ENCODE results near the gene DLGAP4. TPM values are rescaled to one million over a fixed set of nuclear protein-coding genes. Genes with fewer than 3 reads are reported as not detected.

Gene DLGAP4
- total RNA-seq, 1 experiment from 2014 or later, result 19.2 TPM

DNA sequence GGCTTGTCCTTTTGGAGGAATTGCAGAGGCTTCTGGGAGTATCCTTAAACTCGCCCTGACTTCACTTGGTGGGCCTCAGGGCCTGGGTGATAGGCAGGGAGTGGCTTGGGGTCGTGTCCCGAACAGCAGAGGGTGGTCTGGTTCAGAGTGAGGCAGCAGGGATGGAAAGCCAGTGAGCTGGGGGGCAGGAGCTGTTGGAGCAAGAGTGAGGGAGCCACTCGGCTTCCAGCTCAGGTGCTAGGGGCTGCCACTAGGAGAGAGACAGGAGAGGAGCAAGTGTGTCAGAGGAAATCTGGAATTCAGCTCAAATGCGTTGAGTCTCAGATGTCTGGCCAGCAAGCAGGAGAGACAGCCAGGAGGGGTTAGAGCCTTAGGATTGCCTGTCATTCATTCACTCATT is 85.8 kb downstream of the DLGAP4 start:
- Histone ChIP-seq H3K27me3 (replicated peaks) (peaks cover 30% of the 10 kb centered on the region), H3K4me3 (no peak overlapping the region), H3K27ac (no peak overlapping the region), H3K36me3 (no peaks in the 10 kb centered on the region), H3K9me3 (replicated peaks) (no peaks in the 10 kb centered on the region), H3K4me1 (replicated peaks) (0 out of 2 replicates have a peak, but pooled peaks cover 3% of the 10 kb centered on the region)
- DNase-seq (ENCODE audit: low read depth in 1 of 2, low spot score in 2 of 2), result no peak

DNA sequence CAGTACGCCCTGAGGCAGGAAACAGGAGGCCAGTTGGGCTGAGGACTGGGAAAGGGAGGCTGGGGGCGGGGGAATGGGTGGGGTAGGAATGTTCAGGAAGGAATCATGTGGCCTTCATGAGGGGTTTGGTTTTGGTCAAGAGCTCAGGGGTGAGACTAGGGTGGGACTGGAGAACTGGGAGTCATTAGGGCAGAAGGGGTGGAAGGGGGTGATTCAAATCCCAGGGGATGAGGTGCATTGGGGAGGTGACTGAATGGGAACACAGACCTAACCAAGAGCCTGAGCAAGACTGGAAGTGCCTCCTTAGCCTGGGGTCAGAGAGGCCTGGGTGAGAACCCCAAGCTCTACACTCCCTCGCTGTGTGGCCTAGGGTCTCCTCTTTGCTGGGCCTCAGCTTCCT is 86.8 kb downstream of the DLGAP4 start:
- Histone ChIP-seq H3K4me3 (no peak overlapping the region), H3K27ac (no peak overlapping the region), H3K36me3 (no peaks in the 10 kb centered on the region), H3K27me3 (replicated peaks) (peaks cover 25% of the 10 kb centered on the region), H3K4me1 (replicated peaks) (0 out of 2 replicates have a peak, but pooled peaks cover 3% of the 10 kb centered on the region), H3K9me3 (replicated peaks) (no peaks in the 10 kb centered on the region)
- no peak for DNase-seq (ENCODE audit: low read depth in 1 of 2, low spot score in 2 of 2)

DNA sequence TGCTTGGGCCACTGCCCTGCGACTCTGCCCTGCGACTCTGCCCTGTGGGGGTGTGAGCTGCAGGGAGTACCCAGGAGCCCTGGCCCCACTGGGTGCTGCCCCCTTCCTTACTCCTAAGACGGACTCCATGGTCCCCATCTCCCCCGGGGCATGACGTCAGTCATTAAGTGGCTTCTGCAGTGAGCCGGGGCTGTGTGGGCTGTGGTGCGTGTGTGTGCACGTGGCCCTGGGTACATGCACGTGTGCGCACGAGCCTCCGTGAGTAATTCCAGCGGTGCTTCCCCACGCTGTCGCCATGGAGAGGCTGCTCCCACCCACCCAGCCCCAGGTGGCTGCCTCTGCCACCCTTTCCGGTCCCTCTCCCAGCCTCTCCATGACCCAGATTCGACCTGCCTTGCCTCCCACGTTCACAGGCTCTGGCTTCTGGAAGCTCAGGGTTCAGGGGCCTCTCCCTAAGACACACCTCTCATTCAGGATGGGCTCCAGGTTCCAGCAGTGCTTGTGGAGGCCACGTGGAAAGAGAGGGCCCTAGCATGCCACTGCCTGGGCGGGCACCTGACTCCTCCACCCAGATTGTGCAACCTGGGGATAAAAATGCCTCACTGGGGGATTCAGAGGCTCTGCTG is 88.3 kb downstream of the DLGAP4 start:
- Histone ChIP-seq H3K27ac (no peak overlapping the region), H3K4me3 (no peak overlapping the region), H3K36me3 (no peaks in the 10 kb centered on the region), H3K4me1 (replicated peaks) (0 out of 2 replicates have a peak, but pooled peaks cover 3% of the 10 kb centered on the region), H3K9me3 (replicated peaks) (no peaks in the 10 kb centered on the region), H3K27me3 (replicated peaks) (peaks cover 23% of the 10 kb centered on the region)
- no peak for DNase-seq (ENCODE audit: low read depth in 1 of 2, low spot score in 2 of 2)

DNA sequence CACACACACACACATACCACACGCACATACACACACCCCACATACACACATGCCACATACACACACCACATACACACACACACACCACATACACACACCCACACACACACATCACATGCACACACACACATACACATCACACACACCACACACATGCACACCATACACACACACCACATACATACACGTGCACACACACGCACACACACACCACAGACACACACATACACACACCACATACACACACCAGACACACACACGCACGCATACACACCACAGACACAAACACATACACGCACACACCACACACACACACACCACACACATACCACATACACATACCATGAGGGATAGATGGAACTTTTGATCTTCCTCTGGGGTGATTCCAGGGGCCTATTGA is 90.2 kb downstream of the DLGAP4 start:
- peaks cover 36% of the 10 kb centered on the region for H3K27me3 ChIP-seq (replicated peaks)
- no peaks in the 10 kb centered on the region for H3K36me3 ChIP-seq
- H3K4me1 ChIP-seq (replicated peaks), result no peaks in the 10 kb centered on the region
- H3K9me3 ChIP-seq (replicated peaks), result no peaks in the 10 kb centered on the region
- H3K27ac ChIP-seq, result no peak overlapping the region
- no peak overlapping the region for H3K4me3 ChIP-seq
- DNase-seq (ENCODE audit: low read depth in 1 of 2, low spot score in 2 of 2), result no peak

DNA sequence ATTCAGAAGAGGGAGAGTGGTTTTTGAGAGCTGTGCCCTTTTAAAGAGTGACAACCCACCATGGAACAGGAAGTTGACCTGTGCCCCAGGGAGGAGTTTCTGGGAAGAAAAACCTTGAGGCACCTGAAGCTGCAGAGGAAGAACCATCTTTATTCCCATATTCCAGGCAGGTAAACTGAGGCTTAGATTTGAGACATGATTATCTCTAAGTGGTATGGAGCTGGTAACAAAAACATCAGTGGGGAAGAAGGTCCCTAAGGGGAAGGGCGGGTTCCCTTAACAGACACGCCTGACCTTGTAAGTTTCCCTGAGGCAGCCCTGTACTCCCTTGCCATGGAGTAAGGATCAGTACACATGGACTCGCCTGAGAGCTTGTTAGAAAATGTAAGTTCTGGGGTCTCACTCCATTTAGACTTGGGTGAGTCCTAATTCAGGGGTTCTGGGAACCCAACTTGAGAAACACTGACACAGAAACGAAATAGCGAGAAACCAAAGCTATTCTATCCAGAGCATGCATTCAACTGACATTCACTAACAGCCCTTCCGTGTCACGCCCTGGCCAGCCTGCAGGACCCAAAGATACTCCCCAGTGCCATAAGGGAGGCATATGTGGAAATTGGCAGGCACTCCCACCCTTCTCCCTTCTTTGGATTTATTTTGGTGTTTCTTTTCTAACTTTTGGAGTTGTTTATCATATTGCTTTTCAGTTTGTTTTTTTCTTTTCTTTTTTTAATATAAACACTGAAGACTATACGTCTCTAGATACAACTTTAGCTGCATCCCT is 90.9 kb downstream of the DLGAP4 start:
- DNase-seq (ENCODE audit: low read depth in 1 of 2, low spot score in 2 of 2), result no peak
- no peaks in the 10 kb centered on the region for H3K4me1 ChIP-seq (replicated peaks)
- H3K36me3 ChIP-seq, result no peaks in the 10 kb centered on the region
- H3K27me3 ChIP-seq (replicated peaks), result peaks cover 38% of the 10 kb centered on the region
- H3K4me3 ChIP-seq, result no peak overlapping the region
- H3K27ac ChIP-seq, result no peak overlapping the region
- H3K9me3 ChIP-seq (replicated peaks), result no peaks in the 10 kb centered on the region

DNA sequence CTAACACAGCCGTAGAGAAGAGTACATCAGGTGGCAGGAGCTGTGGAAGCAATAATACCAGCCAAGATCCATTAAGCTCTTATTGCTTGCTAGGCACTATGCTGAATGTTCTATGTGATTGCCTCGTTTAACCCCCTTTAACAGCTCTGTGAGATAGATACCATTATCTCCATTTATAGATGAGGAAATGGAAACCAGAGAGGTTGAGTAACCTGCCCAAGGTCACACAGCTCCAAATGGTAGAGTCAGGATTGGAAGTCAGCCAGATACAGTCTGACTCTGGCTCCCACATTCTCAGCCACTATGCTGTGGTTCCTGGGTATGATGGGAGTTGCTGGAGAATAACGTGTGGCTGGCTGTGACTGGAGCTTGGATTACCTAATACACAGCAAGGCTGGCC is 92.4 kb downstream of the DLGAP4 start:
- Histone ChIP-seq H3K27ac (no peak overlapping the region), H3K27me3 (replicated peaks) (peaks cover 47% of the 10 kb centered on the region)

DNA sequence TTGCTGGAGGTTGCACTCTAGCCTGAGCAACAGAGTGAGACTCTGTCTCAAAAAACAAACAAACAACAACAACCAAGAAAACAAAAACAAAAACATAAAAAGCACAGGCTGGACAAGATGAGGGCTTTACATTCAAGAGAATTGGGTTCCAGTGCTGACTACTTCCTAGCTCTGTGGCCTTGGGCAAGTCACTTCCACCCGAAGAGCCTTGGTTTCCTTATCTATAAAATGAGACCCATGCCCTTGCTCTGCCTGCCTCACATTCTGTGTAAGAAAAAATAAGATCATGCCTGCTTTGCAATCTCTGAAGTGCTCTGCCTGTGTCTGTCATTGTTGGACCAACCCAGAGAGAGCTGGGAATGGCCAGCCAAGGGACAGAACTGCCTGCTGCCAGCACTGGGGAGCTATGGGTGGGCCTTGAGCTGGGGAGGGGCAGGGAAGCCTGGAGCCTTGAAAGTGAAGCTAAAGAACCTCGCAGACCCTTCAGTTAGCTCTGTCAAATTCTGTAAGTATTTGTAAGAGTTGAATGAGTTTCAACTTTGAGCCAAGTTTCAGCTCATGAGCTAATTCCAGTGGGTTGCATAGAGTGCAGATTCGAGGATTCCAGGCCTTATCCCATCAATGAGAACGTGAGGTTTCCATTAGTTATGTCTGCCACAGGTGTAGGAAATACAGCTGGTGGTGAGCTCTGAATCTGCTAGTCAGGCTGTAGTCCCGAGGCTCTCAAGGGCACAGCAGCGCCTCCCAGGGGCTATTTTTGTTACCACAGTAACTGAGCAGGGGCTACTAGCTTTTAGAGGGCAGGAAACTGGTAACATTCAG is 93.2 kb downstream of the DLGAP4 start:
- H3K9me3 ChIP-seq (replicated peaks), result no peaks in the 10 kb centered on the region
- H3K4me3 ChIP-seq, result no peak overlapping the region
- DNase-seq (ENCODE audit: low read depth in 1 of 2, low spot score in 2 of 2), result no peak
- H3K27ac ChIP-seq, result no peak overlapping the region
- H3K27me3 ChIP-seq (replicated peaks), result peaks cover 52% of the 10 kb centered on the region
- H3K36me3 ChIP-seq, result no peaks in the 10 kb centered on the region
- no peaks in the 10 kb centered on the region for H3K4me1 ChIP-seq (replicated peaks)

More for the DNA sequence above, 92.4 kb downstream of the DLGAP4 start:
- Histone ChIP-seq H3K9me3 (replicated peaks) (no peaks in the 10 kb centered on the region), H3K36me3 (no peaks in the 10 kb centered on the region), H3K4me1 (replicated peaks) (no peaks in the 10 kb centered on the region), H3K4me3 (no peak overlapping the region)
- no peak for DNase-seq (ENCODE audit: low read depth in 1 of 2, low spot score in 2 of 2)

DNA sequence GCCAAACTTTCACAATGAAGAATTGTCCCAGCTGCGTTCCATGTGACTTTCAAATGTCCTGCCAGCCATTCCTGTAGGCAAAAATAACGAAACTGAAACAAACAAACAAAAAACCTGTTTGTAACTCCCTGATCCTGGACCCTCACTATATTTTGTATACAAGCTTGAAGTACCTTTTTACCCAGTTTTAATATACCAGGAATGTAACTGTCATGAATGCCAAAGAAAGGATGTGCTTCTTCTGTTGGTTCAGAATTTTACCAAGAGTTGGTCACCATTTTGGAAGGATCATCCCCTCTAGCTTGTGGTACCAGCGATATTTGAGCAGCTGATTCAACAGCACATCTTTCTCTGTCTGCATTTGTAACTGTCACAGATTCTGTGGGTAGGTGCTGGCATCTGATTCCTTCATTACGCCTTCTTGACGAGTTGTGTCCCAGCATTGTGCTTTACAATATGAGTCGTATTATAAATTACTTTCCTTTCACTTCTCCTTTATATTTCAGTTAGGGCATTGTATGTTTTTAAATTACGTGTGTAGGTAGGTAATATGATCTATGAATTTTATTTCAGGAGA is 93.9 kb downstream of the DLGAP4 start:
- H3K27ac ChIP-seq, result no peak overlapping the region
- H3K4me3 ChIP-seq, result no peak overlapping the region
- DNase-seq (ENCODE audit: low read depth in 1 of 2, low spot score in 2 of 2), result no peak
- H3K4me1 ChIP-seq (replicated peaks), result no peaks in the 10 kb centered on the region
- H3K27me3 ChIP-seq (replicated peaks), result peaks cover 52% of the 10 kb centered on the region
- H3K36me3 ChIP-seq, result no peaks in the 10 kb centered on the region
- H3K9me3 ChIP-seq (replicated peaks), result no peaks in the 10 kb centered on the region

DNA sequence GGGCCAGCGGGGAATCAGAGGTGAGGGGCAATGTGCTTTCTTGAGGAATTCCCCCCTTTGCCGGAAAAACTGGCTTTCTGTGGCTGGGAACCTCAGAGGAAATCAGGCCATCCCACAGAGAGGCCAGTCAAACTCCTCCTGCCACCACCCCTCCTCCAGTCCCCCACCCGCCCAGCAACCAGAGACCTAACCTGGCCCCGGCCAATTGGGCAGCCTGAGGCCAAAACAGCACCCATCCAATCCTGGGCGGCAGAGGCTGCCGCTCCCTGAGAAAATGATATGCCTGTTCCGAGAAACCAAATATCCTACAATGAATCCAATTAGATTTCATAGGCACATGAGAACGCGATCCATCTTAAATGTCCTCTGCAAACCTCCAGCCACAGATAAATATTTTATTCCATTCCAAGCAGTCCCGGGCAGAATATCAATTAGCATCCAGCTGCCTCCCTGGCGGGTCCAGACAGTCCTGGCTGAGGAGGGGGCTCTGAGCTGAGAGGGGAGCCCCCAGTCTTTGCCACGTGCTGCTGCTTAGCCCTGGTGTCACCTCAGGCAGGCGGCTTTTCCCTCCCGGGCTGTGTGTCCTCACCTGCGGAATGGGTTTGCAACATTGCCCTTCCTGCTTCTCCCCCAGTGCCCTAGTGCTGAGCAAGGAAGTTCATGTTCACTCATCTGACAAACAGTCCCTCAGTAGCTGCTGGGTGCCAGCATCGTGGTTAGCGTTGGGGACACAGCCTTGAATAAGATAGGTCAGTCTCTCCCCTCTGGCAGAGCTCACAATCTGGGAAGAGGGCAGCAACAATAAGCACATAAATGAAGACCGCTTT is 95.0 kb downstream of the DLGAP4 start:
- Histone ChIP-seq H3K4me3 (no peak overlapping the region), H3K36me3 (no peaks in the 10 kb centered on the region), H3K27me3 (replicated peaks) (peaks cover 52% of the 10 kb centered on the region), H3K9me3 (replicated peaks) (no peaks in the 10 kb centered on the region), H3K4me1 (replicated peaks) (no peaks in the 10 kb centered on the region), H3K27ac (no peak overlapping the region)
- no peak for DNase-seq (ENCODE audit: low read depth in 1 of 2, low spot score in 2 of 2)

DNA sequence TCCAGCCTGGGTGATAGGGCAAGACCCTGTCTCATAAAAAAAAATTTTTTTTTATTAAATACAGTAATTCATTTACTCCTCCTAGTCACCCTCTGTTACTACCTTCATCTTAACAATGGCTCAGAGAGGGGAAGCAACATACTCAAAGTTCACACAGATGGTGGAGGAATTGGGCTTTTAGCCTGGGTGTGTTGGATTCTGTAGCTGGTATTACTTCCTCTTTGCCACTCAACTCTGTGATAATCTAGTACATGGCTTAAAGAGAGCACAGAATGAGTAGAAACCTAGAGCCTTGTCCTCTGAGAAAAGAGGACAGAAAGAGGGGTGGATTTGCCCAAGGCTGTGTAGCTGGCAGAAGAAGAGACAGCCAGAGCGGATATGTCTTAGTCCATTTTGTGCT is 96.6 kb downstream of the DLGAP4 start:
- Histone ChIP-seq H3K27ac (no peak overlapping the region), H3K9me3 (replicated peaks) (no peaks in the 10 kb centered on the region), H3K4me3 (no peak overlapping the region), H3K4me1 (replicated peaks) (no peaks in the 10 kb centered on the region), H3K36me3 (no peaks in the 10 kb centered on the region), H3K27me3 (replicated peaks) (peaks cover 52% of the 10 kb centered on the region)
- DNase-seq (ENCODE audit: low read depth in 1 of 2, low spot score in 2 of 2), result no peak

DNA sequence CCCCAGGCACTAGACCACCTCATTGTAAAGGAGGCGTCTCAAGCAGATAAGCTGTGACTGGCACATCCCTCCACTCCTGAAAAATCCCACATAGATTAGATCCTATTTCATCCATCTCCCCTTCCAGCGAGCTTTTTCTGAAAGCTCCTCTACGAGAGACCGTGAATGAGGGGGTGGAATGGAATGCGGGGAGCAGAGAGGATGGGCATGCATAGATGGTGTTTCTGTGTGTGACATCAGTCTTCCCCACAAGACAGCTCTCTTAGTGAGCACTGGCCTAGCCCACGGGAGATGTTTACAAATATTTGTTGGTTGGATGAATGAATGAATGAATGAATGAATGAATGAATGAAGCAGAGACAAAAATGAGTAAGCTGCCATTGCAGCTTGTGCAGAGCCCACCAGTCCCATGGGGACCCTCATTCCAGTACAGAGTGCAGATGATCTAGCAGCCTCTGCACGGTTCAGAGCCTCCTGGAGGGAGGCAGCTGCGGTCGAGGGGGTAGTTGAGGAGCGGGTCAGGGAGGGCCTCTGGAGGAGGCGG is 98.4 kb downstream of the DLGAP4 start:
- Histone ChIP-seq H3K9me3 (replicated peaks) (no peaks in the 10 kb centered on the region), H3K36me3 (no peaks in the 10 kb centered on the region), H3K4me3 (no peak overlapping the region), H3K27me3 (replicated peaks) (peaks cover 39% of the 10 kb centered on the region), H3K4me1 (replicated peaks) (no peaks in the 10 kb centered on the region), H3K27ac (no peak overlapping the region)
- DNase-seq (ENCODE audit: low read depth in 1 of 2, low spot score in 2 of 2), result no peak

DNA sequence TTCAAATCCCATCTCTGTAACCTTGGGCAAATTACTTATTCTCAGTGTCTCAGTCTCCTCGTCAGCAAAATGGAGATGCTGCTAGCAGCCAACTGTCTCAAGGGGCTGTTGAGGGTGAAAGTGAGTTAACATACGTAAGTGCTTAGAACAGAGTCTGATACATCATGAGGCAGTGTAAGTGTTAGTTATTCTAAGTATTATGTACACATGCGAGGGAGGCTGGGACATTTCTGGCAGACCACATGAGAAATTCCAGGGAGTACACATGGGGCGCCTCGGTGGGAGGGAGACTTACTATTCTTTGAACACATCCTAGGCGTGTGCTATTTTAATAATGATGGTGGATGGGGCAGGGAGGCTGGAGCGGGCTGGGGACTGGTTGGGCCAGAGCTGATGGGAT is 99.1 kb downstream of the DLGAP4 start:
- H3K27ac ChIP-seq, result no peak overlapping the region
- no peak for DNase-seq (ENCODE audit: low read depth in 1 of 2, low spot score in 2 of 2)
- peaks cover 32% of the 10 kb centered on the region for H3K27me3 ChIP-seq (replicated peaks)
- no peaks in the 10 kb centered on the region for H3K9me3 ChIP-seq (replicated peaks)
- H3K4me1 ChIP-seq (replicated peaks), result no peaks in the 10 kb centered on the region
- H3K4me3 ChIP-seq, result no peak overlapping the region
- H3K36me3 ChIP-seq, result no peaks in the 10 kb centered on the region
